Adrenal gland (tissue), 12 donors: ENCODE measurements around the gene SERPINB6. TPM values are rescaled to one million over a fixed set of nuclear protein-coding genes. Genes with fewer than 3 reads are reported as not detected.
"Not testable (repeated sequence)": the region's sequence is repeated elsewhere in the genome, so short reads cannot be mapped to it uniquely, and the experiment has no call there.

Experiments
- DNase-seq, 7 donors: peaks; one replicate each; pipeline ENCODE4 v3.0.0-alpha.2; 2019 to 2020
- H3K27ac ChIP-seq, 5 donors: fragments of 200-600 bp; sonication (generic) in 4 of 5; 1 replicate in 3 of 5; 2 replicates in 2 of 5; pipeline versions ENCODE4 v1.5.1 to v1.8.0; 2016 to 2020; ENCODE audit warnings: mild to moderate bottlenecking in 1 of 5
- H3K27me3 ChIP-seq: fragments of 200-600 bp; 2 replicates; pipeline ENCODE4 v1.8.0; 2021
- H3K36me3 ChIP-seq, 2 donors: fragments of 200-600 bp; replicated peaks in 1 of 2; 1 replicate in 1 of 2; 2 replicates in 1 of 2; pipeline versions ENCODE4 v1.5.1 to v1.8.0; 2018 to 2022
- H3K4me1 ChIP-seq, 2 donors: fragments of 200-600 bp; replicated peaks in 1 of 2; 1 replicate in 1 of 2; 2 replicates in 1 of 2; pipeline versions ENCODE4 v1.5.1 to v1.8.0; 2018 to 2021
- H3K4me3 ChIP-seq, 4 donors: fragments of 200-600 bp; sonication (generic) in 3 of 4; one replicate each; pipeline ENCODE4 v1.5.1; 2016 to 2018
- H3K9me3 ChIP-seq, 3 donors: fragments of 200-600 bp; sonication (generic) in 1 of 3; replicated peaks in 1 of 3; 1 replicate in 2 of 3; 2 replicates in 1 of 3; pipeline versions ENCODE4 v1.5.1 to v1.8.0; 2016 to 2021
- POLR2A ChIP-seq, 2 donors: fragments of 450-650 bp; IDR thresholded peaks; one replicate each; pipeline ENCODE4 v1.6.1; 2017; ENCODE audit warnings: antibody characterized with exemption in 2 of 2, mild to moderate bottlenecking in 2 of 2, moderate library complexity in 1 of 2
- WGBS, 4 donors: extraction: QIAGEN DNeasy Blood & Tissue Kit in 2 of 4; methylation state at CpG; one replicate each; pipeline versions ENCODE4 v1.1.5 to v1.1.7; 2013 to 2017; 5-methylcytosine and 5-hydroxymethylcytosine counted together
- intact Hi-C, 2 donors: fragments of 100-400 bp; cut with DNase I; formaldehyde crosslinking; loops; one replicate each; pipeline versions ENCODE4 v1.14.1 to v1.15.0; 2022 to 2023
- polyA plus RNA-seq, 3 donors: library from polyadenylated mRNA; stranded (reverse); fragments of 200-250 nt in 2 of 3; fragments of 350-450 nt in 1 of 3; fragmentation: Illumina TruSeq in 1 of 3; extraction: RNeasy Lipid Tissue Mini Kit (QIAGEN cat#74804) in 1 of 3; gene quantifications; one replicate each; pipeline ENCODE4 v1.2.3, GENCODE V29; 2013 to 2014
- total RNA-seq, 9 donors: library from RNA; depleted of rRNA in 4 of 9; stranded (reverse); fragments of >200 nt in 4 of 9; fragments of 120-200 nt in 1 of 9; fragmentation: NEBNext Ultra II Directional in 1 of 9; extraction: Animal tissue kit (Norgen Biotek cat#: 25700) in 1 of 9; gene quantifications; one replicate each; pipeline versions ENCODE4 v1.1.0 to v1.2.4, GENCODE V29; 2013 to 2023
- TF ChIP-seq, protein P1 (sequence below), 6 experiments: fragments of 450-650 bp in 4 of 6; fragments of 200-600 bp in 2 of 6; sonication (generic) in 1 of 6; IDR thresholded peaks; 1 replicate in 5 of 6; 2 replicates in 1 of 6; pipeline versions ENCODE4 v1.5.1 to v1.8.0; 2016 to 2021; ENCODE audit warnings: antibody characterized with exemption in 6 of 6, mild to moderate bottlenecking in 2 of 6, moderate library complexity in 1 of 6
- donor health status: healthy with polysubstance abuse.
- donor health status: Bipolar disorder and iron deficiency.
- donor health status: DM: yes; HTN: yes; CAD: no.
- donor health status: DM: no; HTN: no; CAD: no.
- donor health status: DM: no; HTN: no; CAD: no.
- donor health status: DM: yes; HTN: yes; CAD: no.

Gene SERPINB6
- total and polyA plus RNA-seq, 12 donors = 132 to 332 (median 209) TPM

DNA sequence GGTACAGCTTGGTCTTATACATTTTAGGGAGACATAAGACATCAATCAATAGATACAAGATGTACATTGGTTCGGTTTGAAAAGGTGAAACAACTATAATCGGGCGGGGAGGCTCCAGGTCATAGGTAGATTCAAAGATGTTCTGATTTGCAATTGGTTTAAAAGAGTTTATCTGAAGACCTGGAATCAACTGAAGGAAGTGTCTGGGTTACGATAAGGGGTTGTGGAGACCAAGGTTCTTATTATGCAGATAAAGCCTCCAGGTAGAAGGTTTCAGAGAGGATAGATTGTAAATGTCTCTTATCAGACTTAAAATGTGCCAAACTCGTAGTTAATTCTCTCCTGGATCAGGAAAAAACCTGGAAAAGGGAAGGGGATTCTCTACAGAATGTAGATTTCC, 5.9 kb upstream of the SERPINB6 start:
- WGBS, 4 donors = 72 to 91% (median 86%) methylated on average over 5 of the region's 5 CpGs
- Histone ChIP-seq H3K4me3 (no peak overlapping the region), H3K9me3 (no peaks in the 10 kb centered on the region), H3K27ac (peak overlapping the region in 1 of 5 donors; percentile 74), H3K36me3 (no peaks in the 10 kb centered on the region), H3K4me1 (peaks cover 0 to 43% of the 10 kb centered on the region in 2 donors), H3K27me3 (no peaks in the 10 kb centered on the region)
- intact Hi-C loops = no loop called here
- DNase-seq = peak in 1 of 7 donors; percentile 40
- no peak for TF ChIP-seq POLR2A (IDR thresholded peaks at IDR 0.05)
- TF ChIP-seq, protein P1, sequence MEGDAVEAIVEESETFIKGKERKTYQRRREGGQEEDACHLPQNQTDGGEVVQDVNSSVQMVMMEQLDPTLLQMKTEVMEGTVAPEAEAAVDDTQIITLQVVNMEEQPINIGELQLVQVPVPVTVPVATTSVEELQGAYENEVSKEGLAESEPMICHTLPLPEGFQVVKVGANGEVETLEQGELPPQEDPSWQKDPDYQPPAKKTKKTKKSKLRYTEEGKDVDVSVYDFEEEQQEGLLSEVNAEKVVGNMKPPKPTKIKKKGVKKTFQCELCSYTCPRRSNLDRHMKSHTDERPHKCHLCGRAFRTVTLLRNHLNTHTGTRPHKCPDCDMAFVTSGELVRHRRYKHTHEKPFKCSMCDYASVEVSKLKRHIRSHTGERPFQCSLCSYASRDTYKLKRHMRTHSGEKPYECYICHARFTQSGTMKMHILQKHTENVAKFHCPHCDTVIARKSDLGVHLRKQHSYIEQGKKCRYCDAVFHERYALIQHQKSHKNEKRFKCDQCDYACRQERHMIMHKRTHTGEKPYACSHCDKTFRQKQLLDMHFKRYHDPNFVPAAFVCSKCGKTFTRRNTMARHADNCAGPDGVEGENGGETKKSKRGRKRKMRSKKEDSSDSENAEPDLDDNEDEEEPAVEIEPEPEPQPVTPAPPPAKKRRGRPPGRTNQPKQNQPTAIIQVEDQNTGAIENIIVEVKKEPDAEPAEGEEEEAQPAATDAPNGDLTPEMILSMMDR (IDR thresholded peaks at IDR 0.05) = no peak

DNA sequence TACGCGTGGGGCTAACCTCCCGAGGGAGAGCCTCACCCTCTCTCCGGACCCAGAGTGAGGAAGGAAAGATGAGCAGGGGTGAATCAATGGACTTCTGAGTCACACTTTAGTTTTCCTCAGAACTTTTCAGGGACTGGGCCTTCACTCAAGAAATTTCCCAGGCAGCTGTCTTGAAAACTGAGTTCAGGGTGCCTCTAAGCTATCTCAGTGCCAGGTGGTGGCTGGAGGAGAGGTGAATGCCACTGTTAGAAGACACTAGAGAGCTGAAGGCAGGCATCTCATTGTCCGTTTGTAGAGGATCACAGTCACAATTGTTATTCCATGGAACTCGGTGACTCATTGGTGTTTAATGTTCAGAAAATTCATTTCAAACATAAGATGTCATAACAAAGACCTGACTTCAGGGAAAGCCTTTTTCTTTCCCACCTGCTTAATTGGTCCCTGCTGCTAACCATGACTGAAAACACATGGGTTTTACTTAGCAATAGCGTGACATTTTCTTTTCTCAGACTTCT, 5.3 kb upstream of the SERPINB6 start:
- H3K27ac ChIP-seq = peak overlapping the region in 3 of 5 donors; percentile 36 to 74 (median 38)
- intact Hi-C loops = no loop called here
- WGBS, 4 donors = 51 to 69% (median 61%) methylated on average over 6 to 7 of the region's 7 CpGs

DNA sequence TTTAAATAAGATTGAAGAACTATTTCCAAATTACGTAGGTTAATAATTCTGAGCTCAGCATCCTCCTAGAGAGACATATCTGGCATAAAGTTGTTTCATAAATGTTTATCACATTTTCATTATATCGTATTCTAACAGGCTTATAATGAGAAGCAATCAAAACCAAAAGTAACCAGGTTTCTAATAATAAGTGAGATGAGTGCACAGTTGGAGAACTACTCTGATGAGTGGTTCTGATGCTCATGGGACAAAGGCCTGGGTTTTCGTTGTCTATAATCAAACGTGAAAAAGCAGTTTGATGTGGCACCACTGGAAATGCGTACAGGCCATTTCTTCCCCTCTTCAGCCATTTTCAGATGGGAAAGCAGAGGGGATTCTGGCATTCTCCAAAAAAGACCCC, 4.7 kb upstream of the SERPINB6 start:
- intact Hi-C loops = no loop called here
- DNase-seq = no peak
- Histone ChIP-seq H3K9me3 (no peaks in the 10 kb centered on the region), H3K4me3 (no peak overlapping the region), H3K4me1 (peaks cover 3 to 39% of the 10 kb centered on the region in 2 donors), H3K27me3 (no peaks in the 10 kb centered on the region), H3K36me3 (no peaks in the 10 kb centered on the region), H3K27ac (peak overlapping the region in 1 of 5 donors; percentile 74)
- TF ChIP-seq POLR2A (IDR thresholded peaks at IDR 0.05) = no peak
- TF ChIP-seq, protein P1 (IDR thresholded peaks at IDR 0.05) = no peak
- WGBS, 4 donors = 84 to 93% (median 92%) methylated on average over 5 of the region's 5 CpGs

More for the DNA sequence above, 5.3 kb upstream of the SERPINB6 start:
- H3K4me1 ChIP-seq = peaks cover 3 to 44% of the 10 kb centered on the region in 2 donors
- no peaks in the 10 kb centered on the region for H3K9me3 ChIP-seq
- H3K4me3 ChIP-seq = no peak overlapping the region
- no peaks in the 10 kb centered on the region for H3K36me3 ChIP-seq
- TF ChIP-seq POLR2A (IDR thresholded peaks at IDR 0.05) = no peak
- TF ChIP-seq, protein P1 (IDR thresholded peaks at IDR 0.05) = no peak
- H3K27me3 ChIP-seq = no peaks in the 10 kb centered on the region
- peak in 4 of 7 donors; percentile 14 to 24 (median 16) for DNase-seq

DNA sequence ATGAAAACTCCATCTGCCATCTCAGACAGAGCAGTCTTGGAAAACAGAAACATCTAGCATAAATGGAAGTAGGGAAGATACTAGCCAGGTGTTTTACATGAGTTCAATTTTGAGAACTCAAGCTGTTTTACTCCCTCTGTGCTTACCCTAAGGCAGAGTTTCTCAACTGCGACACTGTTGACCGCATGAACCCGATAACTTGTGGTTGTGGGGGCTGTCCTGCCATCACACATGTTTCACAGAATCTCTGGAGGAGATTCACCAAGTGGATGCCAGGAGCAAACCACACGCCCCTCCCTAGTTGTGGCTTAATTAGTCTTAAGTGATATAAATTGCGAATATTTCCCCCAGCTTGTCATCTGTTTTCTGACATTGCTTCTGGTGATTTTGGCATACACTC, 2.3 kb upstream of the SERPINB6 start:
- no peak for TF ChIP-seq POLR2A (IDR thresholded peaks at IDR 0.05)
- TF ChIP-seq, protein P1 (IDR thresholded peaks at IDR 0.05) = no peak
- Histone ChIP-seq H3K27me3 (no peaks in the 10 kb centered on the region), H3K4me1 (peaks cover 9 to 45% of the 10 kb centered on the region in 2 donors), H3K9me3 (no peaks in the 10 kb centered on the region), H3K36me3 (no peaks in the 10 kb centered on the region), H3K4me3 (no peak overlapping the region), H3K27ac (no peak overlapping the region)
- intact Hi-C loops = no loop called here
- 84 to 93% (median 87%) methylated on average over 5 of the region's 5 CpGs for WGBS, 4 donors
- peak in 3 of 7 donors; percentile 4 to 47 (median 11) for DNase-seq

DNA sequence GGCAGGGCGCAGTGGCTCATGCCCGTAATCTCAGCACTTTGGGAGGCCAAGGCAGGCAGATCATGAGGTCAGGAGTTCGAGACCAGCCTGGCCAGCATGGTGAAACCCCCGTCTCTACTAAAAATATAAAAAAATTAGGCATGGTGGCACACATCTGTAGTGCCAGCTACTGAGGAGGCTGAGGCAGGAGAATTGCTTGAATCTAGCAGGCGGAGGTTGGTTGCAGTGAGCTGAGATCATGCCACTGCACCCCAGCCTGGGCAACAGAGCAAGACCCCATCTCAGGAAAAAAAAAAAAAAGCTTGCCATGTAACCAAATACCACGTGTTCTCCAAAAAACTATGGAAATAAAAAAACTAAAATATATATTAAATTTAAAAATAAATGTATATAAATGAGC, 1.8 kb upstream of the SERPINB6 start:
- not testable (repeated sequence) for H3K27ac ChIP-seq
- WGBS, 4 donors = 93 to 97% (median 93%) methylated on average over 6 of the region's 6 CpGs
- peaks cover 9 to 45% of the 10 kb centered on the region in 2 donors for H3K4me1 ChIP-seq

DNA sequence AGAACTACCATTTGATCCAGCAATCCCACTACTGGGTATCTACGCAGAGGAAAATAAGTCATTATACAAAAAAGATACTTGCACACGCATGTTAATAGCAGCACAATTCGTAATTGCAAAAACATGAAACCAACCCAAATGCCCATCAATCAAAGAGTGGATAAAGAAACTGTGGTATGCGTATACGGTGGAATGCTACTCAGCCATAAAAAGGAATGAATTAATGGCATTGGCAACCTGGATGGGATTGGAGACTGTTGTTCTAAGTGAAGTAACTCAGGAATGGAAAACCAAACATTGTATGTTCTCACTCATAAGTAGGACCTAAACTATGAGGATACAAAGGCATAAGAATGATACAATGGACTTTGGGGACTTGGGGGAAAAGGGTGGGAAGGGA, 1.3 kb upstream of the SERPINB6 start:
- H3K27me3 ChIP-seq, H3K4me3 ChIP-seq, DNase-seq, intact Hi-C loops, H3K36me3 ChIP-seq, H3K27ac ChIP-seq, H3K9me3 ChIP-seq: not testable (repeated sequence)
- 95 to 98% (median 97%) methylated on average over 5 of the region's 5 CpGs for WGBS, 4 donors
- peaks cover 9 to 43% of the 10 kb centered on the region in 2 donors for H3K4me1 ChIP-seq

More for the DNA sequence above, 1.8 kb upstream of the SERPINB6 start:
- H3K9me3 ChIP-seq, H3K36me3 ChIP-seq, intact Hi-C loops, H3K4me3 ChIP-seq, H3K27me3 ChIP-seq: not testable (repeated sequence)
- peak in 2 of 7 donors; percentile 2 to 9 for DNase-seq

DNA sequence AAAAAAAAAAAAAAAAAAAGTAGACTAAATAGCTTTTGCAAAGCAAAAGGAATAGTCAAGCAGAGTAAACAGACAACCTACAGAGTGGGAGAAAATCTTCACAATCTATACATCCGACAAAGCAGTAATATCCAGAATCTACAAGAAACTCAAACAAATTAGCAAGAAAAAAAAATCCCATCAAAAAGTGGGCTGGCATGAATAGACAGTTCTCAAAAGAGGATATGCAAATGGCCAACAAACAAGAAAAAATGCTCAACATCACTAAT, 786 bp upstream of the SERPINB6 start:
- H3K27ac ChIP-seq = peak overlapping the region; percentile 82 to 99 (median 96)
- 39 to 83% (median 51%) methylated on average over 1 of the region's 1 CpG for WGBS, 4 donors
- peaks cover 9 to 43% of the 10 kb centered on the region in 2 donors for H3K4me1 ChIP-seq
- H3K4me3 ChIP-seq = peak overlapping the region in 2 of 4 donors; percentile 66 to 84
- H3K27me3 ChIP-seq, intact Hi-C loops, H3K36me3 ChIP-seq, H3K9me3 ChIP-seq, DNase-seq: not testable (repeated sequence)
